K562 (cell line): ENCODE results near the gene PAQR6. TPM values are rescaled to one million over a fixed set of nuclear protein-coding genes. Genes with fewer than 3 reads are reported as not detected.

ENCODE experiments used
- GTF2A2 ChIP-seq: IDR thresholded peaks from 2 replicates; pipeline ENCODE4 v1.6.1; 2016; ENCODE audit warnings: mild to moderate bottlenecking, missing genetic modification characterization, missing compliant biosample characterization
- HDAC3 ChIP-seq: fragments of 450-650 bp; IDR thresholded peaks from 2 replicates; pipeline ENCODE4 v1.6.1; 2018; ENCODE audit warnings: borderline replicate concordance, mild to moderate bottlenecking, moderate library complexity; ENCODE audit not compliant: partially characterized antibody
- HDGF ChIP-seq: fragments of 450-650 bp; IDR thresholded peaks from 2 replicates; pipeline ENCODE4 v1.6.1; 2016
- HOXB6 ChIP-seq: fragments of 250-450 bp; sonication (Bioruptor Pico); IDR thresholded peaks from 2 replicates; pipeline ENCODE4 v1.5.1; 2022; ENCODE audit warnings: mild to moderate bottlenecking, borderline replicate concordance
- KLF6 ChIP-seq: fragments of 250-450 bp; sonication (Bioruptor Pico); IDR thresholded peaks from 2 replicates; pipeline ENCODE4 v1.4.0; 2020; ENCODE audit warnings: mild to moderate bottlenecking, moderate library complexity, borderline replicate concordance
- LEF1 ChIP-seq: fragments of 450-650 bp; IDR thresholded peaks from 2 replicates; pipeline ENCODE4 v1.6.1; 2016; ENCODE audit warnings: mild to moderate bottlenecking
- MAFG ChIP-seq: fragments of 450-650 bp; conservative IDR thresholded peaks from 2 replicates; pipeline ENCODE4 v1.6.1; 2016; ENCODE audit warnings: missing genetic modification characterization, missing compliant biosample characterization
- PTBP1 ChIP-seq: fragments of 200-400 bp; formaldehyde crosslinking; IDR thresholded peaks from 2 replicates; pipeline ENCODE4 v1.6.1; 2017; ENCODE audit warnings: low read depth, low read length
- RCOR1 ChIP-seq, 2 experiments: IDR thresholded peaks; 2 replicates each; pipeline ENCODE4 v1.6.1; 2012; ENCODE audit warnings: low read depth in 2 of 2, low read length in 2 of 2, borderline replicate concordance in 1 of 2, improper control_type of control experiment in 1 of 2
- RNF2 ChIP-seq: sonication (generic); IDR thresholded peaks from 2 replicates; pipeline ENCODE4 v1.6.1; 2016
- RNF219 ChIP-seq: fragments of 250-450 bp; sonication (Bioruptor Pico); IDR thresholded peaks from 2 replicates; pipeline ENCODE4 v1.5.0; 2022; ENCODE audit warnings: mild to moderate bottlenecking
- UBTF ChIP-seq, 2 experiments: IDR thresholded peaks; 2 replicates each; pipeline ENCODE4 v1.6.1; 2012; ENCODE audit warnings: improper control_type of control experiment in 2 of 2, low read depth in 2 of 2, low read length in 2 of 2, borderline replicate concordance in 1 of 2
- ZEB2 ChIP-seq: fragments of 450-650 bp; IDR thresholded peaks from 2 replicates; pipeline ENCODE4 v1.6.1; 2016
- ZNF165 ChIP-seq: fragments of 250-450 bp; sonication (Bioruptor Pico); IDR thresholded peaks from 2 replicates; pipeline ENCODE4 v1.4.0; 2020; ENCODE audit warnings: borderline replicate concordance
- ZNF24 ChIP-seq: fragments of 450-650 bp; IDR thresholded peaks from 2 replicates; pipeline ENCODE4 v1.6.1; 2016
- ZNF77 ChIP-seq: fragments of 250-450 bp; sonication (Bioruptor Pico); IDR thresholded peaks from 2 replicates; pipeline ENCODE4 v1.5.0; 2020
- polyA plus RNA-seq, 8 experiments: library from polyadenylated mRNA; depleted of rRNA in 4 of 8; stranded (reverse) in 5 of 8; unstranded in 3 of 8; fragments of >200 nt; fragmentation: Nextera tagmentation in 2 of 8; fragmentation: Illumina TruSeq in 1 of 8; extraction: Ambion mirVana in 2 of 8; extraction: Trizol in 1 of 8; gene quantifications; 2 replicates each; pipeline versions ENCODE4 v1.2.1 to v1.2.3, GENCODE V29; 2011 to 2014; ENCODE audit warnings: inconsistent platforms in 1 of 8, missing spikeins in 1 of 8
- total RNA-seq, 7 experiments: library from RNA; depleted of rRNA in 6 of 7; stranded (reverse); fragments of >200 nt in 6 of 7; fragmentation: Illumina TruSeq in 2 of 7; extraction: Trizol in 2 of 7; gene quantifications; 2 replicates each; pipeline versions ENCODE4 v1.2.1 to v1.2.3, GENCODE V29; 2011 to 2021; ENCODE audit warnings: low replicate concordance in 1 of 7
- TF ChIP-seq, protein P1 (sequence below): fragments of 250-450 bp; sonication (Bioruptor Pico); IDR thresholded peaks from 2 replicates; pipeline ENCODE4 v1.4.0; 2020; ENCODE audit warnings: mild to moderate bottlenecking, moderate library complexity
- TF ChIP-seq, protein P2 (sequence below), 2 experiments: fragments of 250-450 bp in 1 of 2; fragments of 450-650 bp in 1 of 2; sonication (Bioruptor Pico) in 1 of 2; IDR thresholded peaks; 2 replicates each; pipeline versions ENCODE4 v1.6.1 to v1.8.0; 2016 to 2021; ENCODE audit warnings: mild to moderate bottlenecking in 2 of 2, moderate library complexity in 2 of 2, missing compliant biosample characterization in 1 of 2, missing genetic modification characterization in 1 of 2
- TF ChIP-seq, protein P3 (sequence below): fragments of 250-450 bp; sonication (Bioruptor Pico); IDR thresholded peaks from 2 replicates; pipeline ENCODE4 v1.8.0; 2021; ENCODE audit warnings: borderline replicate concordance, mild to moderate bottlenecking, moderate library complexity; ENCODE audit not compliant: poor library complexity, severe bottlenecking

Gene PAQR6
- total and polyA plus RNA-seq, 9 of the 15 experiments (the other 6 are each of a cell fraction or from before 2014, with no cell fraction given): 0.07 to 1.8 (median 0.62) TPM

DNA sequence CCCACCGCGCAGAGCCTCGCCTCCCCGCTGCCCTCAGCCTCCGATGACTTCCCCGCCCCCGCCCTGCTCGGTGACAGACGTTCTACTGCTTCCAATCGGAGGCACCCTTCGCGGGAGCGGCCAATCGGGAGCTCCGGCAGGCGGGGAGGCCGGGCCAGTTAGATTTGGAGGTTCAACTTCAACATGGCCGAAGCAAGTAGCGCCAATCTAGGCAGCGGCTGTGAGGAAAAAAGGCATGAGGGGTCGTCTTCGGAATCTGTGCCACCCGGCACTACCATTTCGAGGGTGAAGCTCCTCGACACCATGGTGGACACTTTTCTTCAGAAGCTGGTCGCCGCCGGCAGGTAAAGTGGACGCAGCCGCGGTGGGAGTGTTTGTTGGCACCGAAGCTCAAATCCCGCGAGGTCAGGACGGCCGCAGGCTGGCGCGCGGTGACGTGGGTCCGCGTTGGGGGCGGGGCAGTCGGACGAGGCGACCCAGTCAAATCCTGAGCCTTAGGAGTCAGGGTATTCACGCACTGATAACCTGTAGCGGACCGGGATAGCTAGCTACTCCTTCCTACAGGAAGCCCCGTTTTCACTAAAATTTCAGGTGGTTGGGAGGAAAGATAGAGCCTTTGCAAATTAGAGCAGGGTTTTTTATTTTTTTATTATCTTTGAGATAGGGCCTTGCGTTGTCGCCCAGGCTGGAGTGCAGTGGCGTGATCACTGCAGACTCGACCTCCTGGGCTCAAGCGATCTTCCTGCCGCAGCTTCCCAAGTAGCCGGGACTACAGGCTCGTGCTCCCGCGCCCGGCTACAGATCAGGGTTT, 34.8 kb downstream of the PAQR6 start, which contains the start of gene PMF1 (continued):
- TF ChIP-seq, protein P1, sequence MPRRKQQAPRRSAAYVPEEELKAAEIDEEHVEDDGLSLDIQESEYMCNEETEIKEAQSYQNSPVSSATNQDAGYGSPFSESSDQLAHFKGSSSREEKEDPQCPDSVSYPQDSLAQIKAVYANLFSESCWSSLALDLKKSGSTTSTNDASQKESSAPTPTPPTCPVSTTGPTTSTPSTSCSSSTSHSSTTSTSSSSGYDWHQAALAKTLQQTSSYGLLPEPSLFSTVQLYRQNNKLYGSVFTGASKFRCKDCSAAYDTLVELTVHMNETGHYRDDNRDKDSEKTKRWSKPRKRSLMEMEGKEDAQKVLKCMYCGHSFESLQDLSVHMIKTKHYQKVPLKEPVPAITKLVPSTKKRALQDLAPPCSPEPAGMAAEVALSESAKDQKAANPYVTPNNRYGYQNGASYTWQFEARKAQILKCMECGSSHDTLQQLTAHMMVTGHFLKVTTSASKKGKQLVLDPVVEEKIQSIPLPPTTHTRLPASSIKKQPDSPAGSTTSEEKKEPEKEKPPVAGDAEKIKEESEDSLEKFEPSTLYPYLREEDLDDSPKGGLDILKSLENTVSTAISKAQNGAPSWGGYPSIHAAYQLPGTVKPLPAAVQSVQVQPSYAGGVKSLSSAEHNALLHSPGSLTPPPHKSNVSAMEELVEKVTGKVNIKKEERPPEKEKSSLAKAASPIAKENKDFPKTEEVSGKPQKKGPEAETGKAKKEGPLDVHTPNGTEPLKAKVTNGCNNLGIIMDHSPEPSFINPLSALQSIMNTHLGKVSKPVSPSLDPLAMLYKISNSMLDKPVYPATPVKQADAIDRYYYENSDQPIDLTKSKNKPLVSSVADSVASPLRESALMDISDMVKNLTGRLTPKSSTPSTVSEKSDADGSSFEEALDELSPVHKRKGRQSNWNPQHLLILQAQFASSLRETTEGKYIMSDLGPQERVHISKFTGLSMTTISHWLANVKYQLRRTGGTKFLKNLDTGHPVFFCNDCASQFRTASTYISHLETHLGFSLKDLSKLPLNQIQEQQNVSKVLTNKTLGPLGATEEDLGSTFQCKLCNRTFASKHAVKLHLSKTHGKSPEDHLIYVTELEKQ (CRISPR knock-in tag): no peak
- TF ChIP-seq ZEB2 (no peak), LEF1 (peak; percentile 34; the same call in 1 of the 2 replicates), HDAC3 (peak; percentile 12), ZNF165 (CRISPR knock-in tag) (no peak), ZNF24 (no peak), PTBP1 (no peak), RNF219 (CRISPR knock-in tag) (no peak), UBTF (IDR thresholded peaks at IDR 0.05; ENCODE audit: borderline replicate concordance in 1 of 2, low read depth in 2 of 2, low read length in 2 of 2) (no peak), RCOR1 (IDR thresholded peaks at IDR 0.05; ENCODE audit: borderline replicate concordance in 1 of 2, low read depth in 2 of 2, low read length in 2 of 2) (peak in 1 of 2 experiments; percentile 44; a peak in 1 of 4 replicates), HOXB6 (CRISPR knock-in tag) (no peak), HDGF (no peak), KLF6 (CRISPR knock-in tag) (no peak), GTF2A2 (tag) (no peak), ZNF77 (CRISPR knock-in tag) (no peak), RNF2 (0 out of 2 replicates have a peak, but pooled peaks have one; percentile 44), MAFG (tag) (no peak)
- TF ChIP-seq, protein P2, sequence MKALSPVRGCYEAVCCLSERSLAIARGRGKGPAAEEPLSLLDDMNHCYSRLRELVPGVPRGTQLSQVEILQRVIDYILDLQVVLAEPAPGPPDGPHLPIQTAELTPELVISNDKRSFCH (CRISPR knock-in tag; IDR thresholded peaks at IDR 0.05): no peak
- TF ChIP-seq, protein P2 (tag; IDR thresholded peaks at IDR 0.05): 0 out of 2 replicates have a peak, but pooled peaks have one; percentile 53
- TF ChIP-seq, protein P3, sequence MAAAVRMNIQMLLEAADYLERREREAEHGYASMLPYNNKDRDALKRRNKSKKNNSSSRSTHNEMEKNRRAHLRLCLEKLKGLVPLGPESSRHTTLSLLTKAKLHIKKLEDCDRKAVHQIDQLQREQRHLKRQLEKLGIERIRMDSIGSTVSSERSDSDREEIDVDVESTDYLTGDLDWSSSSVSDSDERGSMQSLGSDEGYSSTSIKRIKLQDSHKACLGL: no peak
